Activated T-helper 17 cell treated with anti-CD3 and anti-CD28 coated beads, Interleukin-2, amount 50 U/mL, for 72 hours (primary cell): ENCODE results near the gene GRK2. TPM values are rescaled to one million over a fixed set of nuclear protein-coding genes. Genes with fewer than 3 reads are reported as not detected.

Source experiments
- ATAC-seq: fragments of 150-1000 bp; cut with Tn5 transposase; replicated peaks from 2 replicates; pipeline ENCODE4 v1.10.0; 2021; ENCODE audit warnings: mild to moderate bottlenecking, moderate library complexity
- H3K27ac Mint-ChIP-seq: one replicate; pipeline ENCODE4 v1.8.0; 2022; ENCODE audit warnings: mixed read lengths
- H3K27me3 Mint-ChIP-seq: one replicate; pipeline ENCODE4 v1.8.0; 2022; ENCODE audit warnings: mixed read lengths
- H3K36me3 Mint-ChIP-seq: one replicate; pipeline ENCODE4 v1.8.0; 2022; ENCODE audit warnings: low read depth, mild to moderate bottlenecking, mixed read lengths
- H3K4me1 Mint-ChIP-seq: one replicate; pipeline ENCODE4 v1.8.0; 2022; ENCODE audit warnings: mixed read lengths
- H3K4me3 Mint-ChIP-seq: one replicate; pipeline ENCODE4 v1.8.0; 2022; ENCODE audit warnings: mild to moderate bottlenecking, mixed read lengths
- H3K9me3 Mint-ChIP-seq: one replicate; pipeline ENCODE4 v1.8.0; 2022; ENCODE audit warnings: mixed read lengths
- total RNA-seq, 2 donors: library from RNA; stranded (reverse); gene quantifications; one replicate each; pipeline ENCODE4 v1.2.3, GENCODE V29; 2022

The GRK2 gene
- total RNA-seq, 2 donors from 2014 or later: 197 to 265 TPM

DNA sequence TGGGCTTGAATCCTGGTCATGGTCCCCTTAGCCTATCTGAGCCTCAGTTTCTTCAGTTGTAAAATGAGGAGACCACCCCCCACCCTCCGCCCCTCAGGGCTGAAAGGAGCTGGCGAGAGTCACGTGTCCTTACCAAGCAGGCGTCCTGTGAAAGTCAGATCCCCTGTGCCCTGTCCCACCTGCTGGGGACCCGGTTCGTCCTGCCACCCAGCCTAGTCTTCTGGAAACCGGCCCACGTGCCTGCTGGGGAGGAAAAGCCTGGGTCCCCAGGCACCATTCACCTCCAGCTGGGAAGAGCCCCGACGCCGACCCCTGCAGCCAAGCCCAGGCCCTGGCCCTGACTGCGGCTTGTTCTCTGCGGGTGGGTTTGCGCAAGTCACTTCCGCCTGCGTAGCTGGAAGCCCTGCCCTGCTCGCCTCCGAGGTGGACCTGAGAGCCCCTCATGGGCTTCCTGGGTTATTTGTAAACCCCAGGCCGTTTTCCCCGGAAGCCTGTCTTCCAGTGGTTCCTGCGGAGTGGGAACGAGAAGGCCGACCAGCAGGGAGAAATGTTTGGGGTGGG, 36.4 kb downstream of the GRK2 start:
- no peaks in the 10 kb centered on the region for H3K9me3 Mint-ChIP-seq
- H3K36me3 Mint-ChIP-seq: peaks cover 27% of the 10 kb centered on the region
- H3K4me3 Mint-ChIP-seq: peak overlapping the region; percentile 53
- H3K27ac Mint-ChIP-seq: no peak overlapping the region
- no peak for ATAC-seq
- no peaks in the 10 kb centered on the region for H3K27me3 Mint-ChIP-seq
- H3K4me1 Mint-ChIP-seq: peaks cover 6% of the 10 kb centered on the region

DNA sequence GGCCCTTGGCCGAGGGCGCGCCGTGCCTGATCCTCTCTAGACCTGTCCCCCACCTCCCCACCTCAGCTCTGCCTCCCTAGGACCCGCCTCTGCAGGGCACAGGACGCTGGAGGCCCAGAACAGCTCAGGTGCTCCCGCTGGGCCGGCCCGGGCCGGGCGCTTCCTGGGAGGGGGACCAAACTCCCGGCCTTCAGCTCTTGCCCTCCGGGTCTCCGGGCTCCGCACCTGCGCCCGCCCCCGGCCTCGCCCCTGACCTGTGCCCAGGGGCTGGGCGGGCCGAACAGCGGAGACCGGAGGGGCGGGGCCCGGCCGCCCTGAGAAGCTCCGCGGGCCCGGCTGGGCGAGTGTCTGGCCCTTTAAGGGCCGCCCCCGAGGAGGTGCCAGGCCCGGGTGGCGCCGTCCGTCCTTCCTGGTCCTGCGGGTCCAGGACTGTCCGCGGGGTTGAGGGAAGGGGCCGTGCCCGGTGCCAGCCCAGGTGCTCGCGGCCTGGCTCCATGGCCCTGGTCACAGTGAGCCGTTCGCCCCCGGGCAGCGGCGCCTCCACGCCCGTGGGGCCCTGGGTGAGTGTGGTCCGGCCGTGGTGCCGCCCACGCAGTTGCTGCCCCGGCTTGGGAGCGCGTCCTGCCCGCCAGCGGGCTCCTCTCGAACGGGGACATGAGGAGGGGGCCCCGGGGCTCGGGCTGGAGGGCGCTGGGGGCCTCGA, 37.0 kb downstream of the GRK2 start, which contains the start of gene SSH3:
Gene SSH3 (plus strand): TSS at position 399 of the 703 bp plus-strand sequence. CDS start 96 bp downstream, at position 495.
- Mint-ChIP-seq H3K36me3 (peaks cover 20% of the 10 kb centered on the region), H3K4me3 (peak within 1 kb of the TSS; percentile 53), H3K27me3 (no peaks in the 10 kb centered on the region), H3K4me1 (peaks cover 5% of the 10 kb centered on the region), H3K27ac (no peak within 1 kb of the TSS), H3K9me3 (no peaks in the 10 kb centered on the region)
- peak; percentile 90 for ATAC-seq

DNA sequence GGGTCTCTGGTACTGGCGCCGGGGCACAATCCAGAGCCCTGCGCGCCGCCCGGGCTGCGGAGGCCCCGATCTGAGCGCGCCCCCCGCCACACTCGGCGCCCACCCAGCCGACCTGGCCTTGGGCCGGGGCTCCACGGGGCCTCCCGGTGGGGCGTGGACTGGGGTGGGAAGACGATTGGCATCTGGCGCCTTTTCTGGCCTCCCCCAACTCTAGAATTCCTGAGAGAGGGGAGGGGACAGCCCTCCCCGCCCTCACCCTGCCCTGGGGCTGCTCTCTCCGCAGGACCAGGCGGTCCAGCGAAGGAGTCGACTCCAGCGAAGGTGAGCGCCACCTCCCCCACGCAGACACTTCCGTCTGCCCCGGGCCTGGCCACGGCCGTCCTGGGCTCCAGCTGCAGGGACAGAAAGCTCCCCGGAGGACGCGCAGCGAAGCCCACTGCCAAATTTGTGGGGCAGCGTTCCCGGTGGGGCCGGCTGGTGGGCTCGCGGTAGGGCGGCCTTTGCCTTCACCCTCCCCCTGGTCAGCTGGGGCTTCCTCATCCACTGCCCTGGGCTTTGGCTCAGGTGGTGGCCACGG, 37.6 kb downstream of the GRK2 start:
- Mint-ChIP-seq H3K27ac (no peak overlapping the region), H3K27me3 (no peaks in the 10 kb centered on the region), H3K36me3 (peaks cover 14% of the 10 kb centered on the region), H3K4me3 (peak overlapping the region; percentile 27), H3K4me1 (no peaks in the 10 kb centered on the region), H3K9me3 (no peaks in the 10 kb centered on the region)
- peak; percentile 42 for ATAC-seq

DNA sequence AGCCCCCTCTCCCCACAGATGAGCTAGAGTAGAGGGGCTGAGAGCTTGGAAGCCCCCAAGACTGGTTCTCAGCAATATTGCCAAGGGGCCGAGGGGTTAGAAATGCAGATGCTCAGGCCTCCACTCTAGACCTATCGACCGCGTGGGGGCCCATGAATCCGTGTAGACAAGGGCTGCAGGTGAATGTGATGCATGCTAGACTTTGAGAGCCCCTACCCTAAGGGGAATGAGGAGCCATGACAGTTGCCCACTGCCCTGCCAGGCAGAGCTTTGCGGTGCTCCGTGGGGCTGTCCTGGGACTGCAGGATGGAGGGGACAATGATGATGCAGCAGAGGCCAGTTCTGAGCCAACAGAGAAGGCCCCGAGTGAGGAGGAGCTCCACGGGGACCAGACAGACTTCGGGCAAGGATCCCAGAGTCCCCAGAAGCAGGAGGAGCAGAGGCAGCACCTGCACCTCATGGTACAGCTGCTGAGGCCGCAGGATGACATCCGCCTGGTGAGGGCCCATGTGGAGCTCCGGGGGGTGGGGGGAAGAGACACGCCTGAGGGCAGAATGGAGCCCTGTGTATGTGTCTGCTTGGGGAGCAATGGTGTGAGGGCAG, 38.3 kb downstream of the GRK2 start:
- H3K36me3 Mint-ChIP-seq: peaks cover 7% of the 10 kb centered on the region
- peak overlapping the region; percentile 27 for H3K4me3 Mint-ChIP-seq
- no peaks in the 10 kb centered on the region for H3K4me1 Mint-ChIP-seq
- ATAC-seq: no peak
- H3K9me3 Mint-ChIP-seq: no peaks in the 10 kb centered on the region
- H3K27ac Mint-ChIP-seq: no peak overlapping the region
- H3K27me3 Mint-ChIP-seq: no peaks in the 10 kb centered on the region

DNA sequence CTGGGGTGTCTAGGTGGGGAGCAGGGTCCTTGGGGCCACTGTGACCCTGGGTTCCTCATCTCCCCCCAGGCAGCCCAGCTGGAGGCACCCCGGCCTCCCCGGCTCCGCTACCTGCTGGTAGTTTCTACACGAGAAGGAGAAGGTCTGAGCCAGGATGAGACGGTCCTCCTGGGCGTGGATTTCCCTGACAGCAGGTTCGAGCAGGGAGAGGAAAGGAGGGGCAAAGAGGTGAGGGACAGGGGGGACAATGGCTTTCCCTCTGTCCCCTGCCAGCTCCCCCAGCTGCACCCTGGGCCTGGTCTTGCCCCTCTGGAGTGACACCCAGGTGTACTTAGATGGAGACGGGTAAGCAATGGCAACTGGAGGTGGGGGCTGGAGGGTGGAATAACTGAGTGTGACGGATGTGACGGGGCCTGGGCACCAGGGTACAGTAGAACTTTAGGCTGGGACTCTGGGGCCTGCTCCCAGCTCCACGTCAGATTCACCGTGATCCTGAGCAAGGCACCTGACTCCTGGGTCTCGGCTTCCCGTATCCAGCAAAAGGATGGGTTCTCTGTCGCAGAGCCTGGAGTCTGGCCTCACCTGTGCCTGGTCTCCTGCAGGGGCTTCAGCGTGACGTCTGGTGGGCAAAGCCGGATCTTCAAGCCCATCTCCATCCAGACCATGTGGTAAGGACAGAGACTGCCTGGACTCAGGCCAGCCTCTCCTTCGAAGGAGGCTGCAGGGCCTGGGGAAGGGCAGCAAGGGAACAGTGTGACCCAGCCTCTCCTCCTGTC, 40.7 kb downstream of the GRK2 start:
- no peaks in the 10 kb centered on the region for H3K27me3 Mint-ChIP-seq
- ATAC-seq: no peak
- no peaks in the 10 kb centered on the region for H3K4me1 Mint-ChIP-seq
- no peaks in the 10 kb centered on the region for H3K9me3 Mint-ChIP-seq
- no peak overlapping the region for H3K4me3 Mint-ChIP-seq
- H3K36me3 Mint-ChIP-seq: no peaks in the 10 kb centered on the region
- H3K27ac Mint-ChIP-seq: no peak overlapping the region

DNA sequence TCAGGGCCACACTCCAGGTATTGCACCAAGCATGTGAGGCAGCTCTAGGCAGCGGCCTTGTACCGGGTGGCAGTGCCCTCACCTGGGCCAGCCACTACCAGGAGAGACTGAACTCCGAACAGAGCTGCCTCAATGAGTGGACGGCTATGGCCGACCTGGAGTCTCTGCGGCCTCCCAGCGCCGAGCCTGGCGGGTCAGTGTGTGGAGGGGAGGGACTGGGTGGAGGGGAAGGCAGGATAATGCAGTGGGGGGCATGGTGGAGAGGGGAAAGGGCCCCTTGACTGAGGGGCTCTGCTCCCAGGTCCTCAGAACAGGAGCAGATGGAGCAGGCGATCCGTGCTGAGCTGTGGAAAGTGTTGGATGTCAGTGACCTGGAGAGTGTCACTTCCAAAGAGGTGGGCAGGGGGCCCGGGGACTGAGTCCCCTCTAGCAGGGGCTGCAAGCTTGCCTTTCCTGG, 41.3 kb downstream of the GRK2 start:
- H3K27me3 Mint-ChIP-seq: no peaks in the 10 kb centered on the region
- H3K4me1 Mint-ChIP-seq: peaks cover 4% of the 10 kb centered on the region
- H3K9me3 Mint-ChIP-seq: no peaks in the 10 kb centered on the region
- no peak overlapping the region for H3K4me3 Mint-ChIP-seq
- no peak for ATAC-seq
- H3K36me3 Mint-ChIP-seq: no peaks in the 10 kb centered on the region
- no peak overlapping the region for H3K27ac Mint-ChIP-seq

DNA sequence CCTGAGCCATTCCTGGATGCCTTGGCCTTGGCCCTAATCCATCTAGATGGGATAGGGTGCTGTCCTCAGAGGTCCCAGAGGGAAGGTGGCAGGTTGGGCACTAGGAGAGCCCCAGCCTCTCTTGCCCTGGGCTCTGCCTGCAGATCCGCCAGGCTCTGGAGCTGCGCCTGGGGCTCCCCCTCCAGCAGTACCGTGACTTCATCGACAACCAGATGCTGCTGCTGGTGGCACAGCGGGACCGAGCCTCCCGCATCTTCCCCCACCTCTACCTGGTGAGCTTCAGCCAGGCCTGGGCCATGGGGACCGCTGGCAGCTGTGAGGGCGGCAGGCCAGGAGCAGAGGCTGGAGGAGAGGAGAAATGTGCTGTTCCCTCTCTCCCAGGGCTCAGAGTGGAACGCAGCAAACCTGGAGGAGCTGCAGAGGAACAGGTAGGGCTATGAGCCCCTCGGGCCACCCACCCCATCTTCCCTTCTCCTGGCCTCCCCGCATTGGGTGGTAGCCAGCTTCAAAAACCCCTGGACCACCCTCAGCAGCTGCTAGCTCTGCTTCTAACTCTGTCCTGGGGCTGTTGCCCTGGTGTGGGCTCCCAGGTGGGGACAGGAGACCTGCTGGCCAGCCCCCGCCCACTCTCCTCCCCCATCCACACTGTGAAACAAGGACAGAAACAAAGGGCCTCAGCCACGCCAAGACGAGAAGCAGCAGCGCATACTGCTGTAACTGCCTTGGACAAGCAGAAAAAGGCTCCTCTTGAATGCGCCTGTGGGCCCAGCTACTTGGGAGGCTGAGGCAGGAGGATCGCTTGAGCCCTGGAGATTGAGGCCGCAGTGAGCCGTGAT, 42.0 kb downstream of the GRK2 start:
- Mint-ChIP-seq H3K27me3 (no peaks in the 10 kb centered on the region), H3K4me1 (peaks cover 10% of the 10 kb centered on the region), H3K27ac (no peak overlapping the region), H3K9me3 (no peaks in the 10 kb centered on the region), H3K36me3 (no peaks in the 10 kb centered on the region), H3K4me3 (no peak overlapping the region)
- no peak for ATAC-seq

DNA sequence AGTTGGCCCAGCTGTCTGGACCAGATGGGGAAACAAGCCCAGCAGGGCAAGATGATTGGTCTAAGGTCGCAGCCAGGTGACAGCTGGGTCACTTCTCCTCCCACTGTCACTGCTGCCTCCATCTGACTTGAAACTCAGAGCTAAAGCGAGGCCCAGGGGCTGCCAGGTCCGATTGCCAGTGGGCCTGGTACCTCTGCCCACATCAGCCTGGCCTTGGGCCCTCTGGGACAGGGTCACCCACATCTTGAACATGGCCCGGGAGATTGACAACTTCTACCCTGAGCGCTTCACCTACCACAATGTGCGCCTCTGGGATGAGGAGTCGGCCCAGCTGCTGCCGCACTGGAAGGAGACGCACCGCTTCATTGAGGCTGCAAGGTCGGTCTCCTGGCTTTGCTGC, 42.9 kb downstream of the GRK2 start:
- Mint-ChIP-seq H3K4me3 (no peak overlapping the region), H3K4me1 (peaks cover 17% of the 10 kb centered on the region), H3K36me3 (no peaks in the 10 kb centered on the region), H3K27ac (peak overlapping the region; percentile 43), H3K9me3 (no peaks in the 10 kb centered on the region), H3K27me3 (no peaks in the 10 kb centered on the region)
- no peak for ATAC-seq

DNA sequence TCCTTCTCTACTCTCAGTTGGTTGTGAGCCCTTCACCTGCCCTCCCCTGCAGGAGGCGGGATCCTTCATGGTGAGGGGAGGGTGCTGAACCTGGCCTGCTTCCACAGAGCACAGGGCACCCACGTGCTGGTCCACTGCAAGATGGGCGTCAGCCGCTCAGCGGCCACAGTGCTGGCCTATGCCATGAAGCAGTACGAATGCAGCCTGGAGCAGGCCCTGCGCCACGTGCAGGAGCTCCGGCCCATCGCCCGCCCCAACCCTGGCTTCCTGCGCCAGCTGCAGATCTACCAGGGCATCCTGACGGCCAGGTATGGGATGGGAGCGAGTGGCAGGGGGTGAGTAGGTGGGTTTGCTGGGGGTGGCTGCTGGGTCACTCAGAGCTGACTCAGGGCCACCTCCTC, 43.4 kb downstream of the GRK2 start:
- Mint-ChIP-seq H3K27ac (peak overlapping the region; percentile 43), H3K4me1 (peaks cover 20% of the 10 kb centered on the region), H3K36me3 (no peaks in the 10 kb centered on the region), H3K4me3 (no peak overlapping the region), H3K9me3 (no peaks in the 10 kb centered on the region), H3K27me3 (no peaks in the 10 kb centered on the region)
- no peak for ATAC-seq

DNA sequence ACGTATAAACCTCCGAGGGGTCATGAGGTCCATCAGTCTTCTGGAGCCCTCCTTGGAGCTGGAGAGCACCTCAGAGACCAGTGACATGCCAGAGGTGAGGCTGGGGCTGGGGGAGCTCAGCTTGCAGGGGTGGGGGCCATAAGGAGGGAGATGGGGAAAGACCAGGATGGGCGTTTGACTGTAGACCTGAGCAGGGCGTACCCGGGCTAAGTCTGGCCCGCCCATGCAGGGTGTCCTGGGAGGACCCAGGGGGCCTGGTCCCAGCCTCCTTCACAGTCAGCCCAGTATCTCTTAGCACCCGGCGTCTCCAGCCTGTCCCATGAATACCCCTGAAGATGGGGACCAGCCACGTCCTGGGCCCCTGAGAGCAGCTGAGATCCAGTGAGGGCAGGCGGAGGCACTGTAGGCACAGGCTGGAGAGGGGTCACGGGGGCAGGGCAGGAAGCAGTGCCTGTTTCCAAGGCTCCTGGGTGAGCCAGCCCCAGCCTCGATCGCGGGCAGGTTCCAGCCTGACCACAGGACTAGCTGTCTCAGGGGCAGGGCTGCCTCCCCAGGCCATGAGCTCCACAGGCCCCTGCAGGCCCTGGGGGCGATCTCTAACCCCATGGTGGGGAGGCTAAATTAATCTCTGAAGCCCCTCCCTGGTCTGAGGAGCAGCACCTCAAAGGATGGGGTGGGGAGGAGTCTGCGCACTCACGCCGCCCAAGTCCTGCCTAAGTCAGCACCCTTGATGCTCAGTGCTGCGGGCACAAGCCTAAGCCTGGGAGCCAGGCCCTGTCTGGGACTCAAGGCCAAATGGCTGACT, 44.2 kb downstream of the GRK2 start:
- Mint-ChIP-seq H3K4me1 (peaks cover 20% of the 10 kb centered on the region), H3K27ac (no peak overlapping the region), H3K36me3 (no peaks in the 10 kb centered on the region), H3K9me3 (no peaks in the 10 kb centered on the region), H3K27me3 (no peaks in the 10 kb centered on the region), H3K4me3 (no peak overlapping the region)
- no peak for ATAC-seq

DNA sequence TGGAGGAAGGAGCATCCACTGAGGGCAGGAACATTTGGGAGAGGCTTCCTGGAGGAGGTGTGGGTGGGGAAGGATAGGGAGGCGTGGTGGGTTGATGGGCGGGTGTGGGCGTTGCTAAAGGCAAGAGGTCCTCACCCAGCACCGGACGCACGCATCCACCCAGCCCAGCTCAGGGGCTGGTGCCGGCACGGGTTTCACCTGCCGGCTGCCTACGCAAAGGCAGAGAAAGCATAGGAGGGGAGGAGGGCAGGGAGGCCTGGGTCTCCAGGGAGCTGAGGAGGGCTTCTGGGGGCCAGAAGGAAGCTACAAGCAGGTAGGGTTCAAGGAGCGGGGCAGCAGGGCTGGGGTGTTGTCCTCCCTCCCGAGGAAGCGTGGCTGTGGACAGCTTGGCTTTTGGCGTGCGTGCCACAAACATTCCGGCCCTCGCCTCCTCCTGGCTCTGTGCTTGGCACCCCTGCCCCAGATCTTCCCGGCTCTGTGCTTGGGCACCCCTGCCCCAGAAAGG, 44.8 kb downstream of the GRK2 start:
- Mint-ChIP-seq H3K27me3 (no peaks in the 10 kb centered on the region), H3K27ac (no peak overlapping the region), H3K9me3 (no peaks in the 10 kb centered on the region), H3K4me1 (peaks cover 20% of the 10 kb centered on the region), H3K36me3 (no peaks in the 10 kb centered on the region), H3K4me3 (no peak overlapping the region)
- ATAC-seq: no peak

DNA sequence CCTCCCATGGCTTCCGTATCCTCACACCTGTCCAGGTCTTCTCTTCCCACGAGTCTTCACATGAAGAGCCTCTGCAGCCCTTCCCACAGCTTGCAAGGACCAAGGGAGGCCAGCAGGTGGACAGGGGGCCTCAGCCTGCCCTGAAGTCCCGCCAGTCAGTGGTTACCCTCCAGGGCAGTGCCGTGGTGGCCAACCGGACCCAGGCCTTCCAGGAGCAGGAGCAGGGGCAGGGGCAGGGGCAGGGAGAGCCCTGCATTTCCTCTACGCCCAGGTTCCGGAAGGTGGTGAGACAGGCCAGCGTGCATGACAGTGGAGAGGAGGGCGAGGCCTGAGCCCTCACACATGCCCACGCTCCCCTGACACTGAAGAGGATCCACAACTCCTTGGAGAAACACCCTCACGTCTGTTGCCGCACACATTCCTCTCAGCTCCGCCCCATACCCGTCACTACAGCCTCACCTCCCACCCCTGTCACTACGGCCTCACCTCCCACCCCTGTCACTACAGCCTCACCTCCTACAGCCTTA, 45.3 kb downstream of the GRK2 start:
- H3K4me1 Mint-ChIP-seq: peaks cover 20% of the 10 kb centered on the region
- no peaks in the 10 kb centered on the region for H3K27me3 Mint-ChIP-seq
- H3K9me3 Mint-ChIP-seq: no peaks in the 10 kb centered on the region
- no peaks in the 10 kb centered on the region for H3K36me3 Mint-ChIP-seq
- peak overlapping the region; percentile 74 for H3K4me3 Mint-ChIP-seq
- peak overlapping the region; percentile 90 for H3K27ac Mint-ChIP-seq
- peak; percentile 27 for ATAC-seq
